ENCODE measurements around the gene SP9.

The SP9 gene

DNA sequence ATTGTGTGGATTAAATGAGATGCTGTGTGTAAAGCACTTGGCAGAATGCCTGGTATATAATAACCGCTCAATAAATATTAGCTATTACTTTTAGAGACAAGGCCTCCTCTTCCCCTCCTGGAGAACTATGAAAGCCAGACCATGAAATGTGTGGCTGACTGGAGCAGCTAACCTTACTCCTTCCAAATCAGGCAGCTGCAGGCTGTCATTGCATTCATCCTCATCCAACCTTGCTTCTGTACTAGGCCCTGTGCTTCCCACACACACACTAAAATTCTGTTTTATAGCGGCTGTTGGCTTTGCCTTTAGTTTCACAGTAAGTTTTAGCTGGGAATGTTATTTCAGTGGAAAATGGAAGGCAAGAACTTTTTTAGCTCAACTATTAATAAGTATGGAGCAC is 10.2 kb upstream of the SP9 start:
- no peak overlapping the region for H3K4me3 ChIP-seq (replicated peaks in 1 of 2; ENCODE audit: low read depth in 2 of 2, low read length in 2 of 2)
- no peak for TF ChIP-seq CTCF (IDR thresholded peaks at IDR 0.05; ENCODE audit: low read depth, low read length)
- DNase-seq (ENCODE audit: low read depth in 2 of 2) = no peak

GRCh38 chr2:174325373-174326160 is 9.2 kb upstream of the SP9 start:
- TF ChIP-seq CTCF (IDR thresholded peaks at IDR 0.05; ENCODE audit: low read depth, low read length) = no peak
- peak overlapping the region; percentile 30 to 52 for H3K4me3 ChIP-seq (replicated peaks in 1 of 2; ENCODE audit: low read depth in 2 of 2, low read length in 2 of 2)
- DNase-seq (ENCODE audit: low read depth in 2 of 2) = peak in 1 of 2 donors; percentile 45

- H3K4me3 ChIP-seq (replicated peaks in 1 of 2; ENCODE audit: low read depth in 2 of 2, low read length in 2 of 2) = peak overlapping the region; percentile 30 to 52
- no peak for TF ChIP-seq CTCF (IDR thresholded peaks at IDR 0.05; ENCODE audit: low read depth, low read length)
- DNase-seq (ENCODE audit: low read depth in 2 of 2) = no peak
Measured at GRCh38 chr2:174326161-174327020, 8.4 kb upstream of the SP9 start.

DNA sequence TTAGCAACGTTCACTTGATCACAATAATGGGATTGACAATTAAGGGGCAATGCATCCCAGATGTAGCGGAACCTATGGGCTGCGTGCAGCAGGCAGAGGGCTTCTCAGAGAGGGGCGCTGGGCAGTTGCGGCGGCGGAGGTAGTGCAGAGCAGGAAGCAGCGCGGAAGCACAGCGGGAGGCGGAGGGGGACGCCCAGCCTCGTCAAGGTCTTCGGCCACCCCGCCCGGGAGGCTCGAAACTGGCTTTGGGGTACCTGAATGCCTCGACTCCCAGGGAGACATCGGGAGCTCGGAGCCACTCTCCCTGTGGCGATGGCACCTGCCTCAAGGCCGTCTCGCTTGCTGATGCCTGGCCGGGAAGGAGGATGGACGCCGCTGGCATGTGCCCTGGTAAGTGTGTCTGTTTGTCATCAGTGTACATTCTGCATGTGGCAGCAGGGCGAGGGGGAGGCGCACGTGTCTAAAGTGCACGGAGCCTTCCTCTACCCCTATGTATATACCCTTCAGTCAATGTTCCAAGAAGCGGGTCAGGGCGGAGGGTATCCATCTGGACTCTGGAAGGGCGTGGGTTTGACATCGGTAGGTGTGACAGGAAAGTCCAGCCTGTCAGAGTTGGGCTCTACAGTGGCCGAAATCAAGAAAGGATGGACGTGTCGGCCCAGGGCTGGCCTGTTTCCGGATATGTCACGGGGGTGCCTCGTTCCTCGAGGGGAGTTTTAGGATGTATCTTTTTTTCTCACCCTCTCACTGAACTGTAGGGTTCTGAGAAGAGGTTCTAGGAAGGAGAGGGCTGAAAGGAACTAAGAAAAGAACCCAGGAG is 7.5 kb upstream of the SP9 start:
- H3K4me3 ChIP-seq (replicated peaks in 1 of 2; ENCODE audit: low read depth in 2 of 2, low read length in 2 of 2) = no peak overlapping the region
- TF ChIP-seq CTCF (IDR thresholded peaks at IDR 0.05; ENCODE audit: low read depth, low read length) = no peak
- DNase-seq (ENCODE audit: low read depth in 2 of 2) = no peak

DNA sequence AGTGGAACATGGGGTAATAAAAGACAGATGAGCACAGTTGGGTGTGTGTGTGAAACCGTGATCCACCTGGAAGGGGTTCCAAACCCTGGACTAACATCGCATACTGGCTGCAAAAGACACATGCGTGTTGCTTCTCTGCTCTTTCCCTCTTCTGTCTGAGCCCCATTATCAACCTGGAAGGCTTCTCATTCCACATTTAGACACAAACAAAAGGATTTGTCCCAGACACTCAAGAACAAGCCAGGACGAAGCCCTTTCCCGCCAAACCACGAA is 7.0 kb upstream of the SP9 start:
- H3K4me3 ChIP-seq (replicated peaks in 1 of 2; ENCODE audit: low read depth in 2 of 2, low read length in 2 of 2) = no peak overlapping the region
- TF ChIP-seq CTCF (IDR thresholded peaks at IDR 0.05; ENCODE audit: low read depth, low read length) = no peak
- DNase-seq (ENCODE audit: low read depth in 2 of 2) = no peak

DNA sequence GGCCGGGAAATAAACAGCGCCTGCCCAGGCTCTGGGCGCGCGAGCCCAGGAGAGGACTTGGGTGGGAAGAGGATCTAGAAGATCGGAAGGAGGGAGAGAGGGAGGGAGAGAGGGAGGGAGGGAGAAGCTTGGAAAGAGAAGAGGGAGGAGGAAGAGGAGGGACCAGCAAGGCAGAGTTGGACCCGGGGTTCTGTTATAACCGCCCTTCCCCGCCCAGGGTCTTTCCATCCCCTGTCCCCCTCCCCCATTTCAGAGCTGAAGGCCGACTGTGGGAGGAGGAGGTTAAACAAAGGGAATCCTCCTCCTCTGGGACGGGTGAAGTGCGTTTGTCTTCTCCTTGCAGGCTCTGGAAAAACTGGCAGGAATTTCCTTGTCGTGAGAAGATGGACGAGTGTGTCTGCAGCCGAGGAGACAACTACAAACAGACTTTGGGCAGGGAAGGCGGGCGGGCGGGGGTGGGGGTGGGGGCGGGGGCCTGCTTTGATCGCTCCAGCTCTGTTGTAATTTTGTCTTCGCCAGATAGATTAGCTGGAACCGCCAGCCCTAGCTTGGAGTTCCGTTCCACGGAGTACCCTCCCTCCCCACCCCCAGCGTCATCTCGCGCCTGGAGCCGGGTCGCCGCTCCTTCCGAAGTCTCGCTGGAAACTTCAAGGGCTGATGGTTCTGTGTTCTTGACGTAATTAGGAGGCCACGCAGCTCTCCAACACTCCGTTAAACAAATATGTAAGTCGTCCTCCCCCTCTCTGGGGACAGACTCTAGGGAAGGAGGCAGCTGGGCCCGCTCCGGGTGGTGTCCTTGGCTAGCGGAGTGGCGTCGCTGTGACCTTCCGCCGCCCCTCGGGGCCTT is 6.4 kb upstream of the SP9 start:
- TF ChIP-seq CTCF (IDR thresholded peaks at IDR 0.05; ENCODE audit: low read depth, low read length) = no peak
- H3K4me3 ChIP-seq (replicated peaks in 1 of 2; ENCODE audit: low read depth in 2 of 2, low read length in 2 of 2) = no peak overlapping the region
- no peak for DNase-seq (ENCODE audit: low read depth in 2 of 2)

Measured in cardiac fibroblast (primary cell).